Activated naive CD8-positive, alpha-beta T cell treated with anti-CD3 and anti-CD28 coated beads, Interleukin-2, amount 10 ng/mL, durations not matched to agents 7 days and 5 days (primary cell): ENCODE measurements around the gene ABCA3. TPM values are rescaled to one million over a fixed set of nuclear protein-coding genes. Genes with fewer than 3 reads are reported as not detected.
A peak's percentile ranks its signal among the peaks of the same experiment; 100 is the strongest.

Source experiments
- ATAC-seq: fragments of 150-1000 bp; cut with Tn5 transposase; one replicate; pipeline ENCODE4 v1.10.0; 2021; ENCODE audit warnings: low read depth, moderate library complexity
- POLR2A ChIA-PET: fragments of 350-600 bp; sonication (Branson Sonifier 250); formaldehyde crosslinking; loops from one replicate; lab custom pipeline; 2021; ENCODE audit warnings: antibody characterized with exemption; lab: Charles Lee
- DNase-seq: peaks from one replicate; pipeline ENCODE4 v3.0.0; 2021
- H3K27ac Mint-ChIP-seq: one replicate; pipeline ENCODE4 v1.8.0; 2022; ENCODE audit warnings: mild to moderate bottlenecking, mixed read lengths
- H3K27me3 Mint-ChIP-seq: one replicate; pipeline ENCODE4 v1.8.0; 2022; ENCODE audit warnings: mild to moderate bottlenecking, moderate library complexity, mixed read lengths
- H3K36me3 Mint-ChIP-seq: one replicate; pipeline ENCODE4 v1.8.0; 2021; ENCODE audit warnings: mild to moderate bottlenecking, mixed read lengths
- H3K4me1 Mint-ChIP-seq: one replicate; pipeline ENCODE4 v1.8.0; 2021; ENCODE audit warnings: mixed read lengths
- H3K4me3 Mint-ChIP-seq: one replicate; pipeline ENCODE4 v1.8.0; 2022; ENCODE audit warnings: mild to moderate bottlenecking, moderate library complexity, mixed read lengths
- H3K9me3 Mint-ChIP-seq: one replicate; pipeline ENCODE4 v1.8.0; 2021; ENCODE audit warnings: mixed read lengths
- total RNA-seq, 2 experiments: library from RNA; stranded (reverse); gene quantifications; one replicate each; pipeline ENCODE4 v1.2.3, GENCODE V29; 2021

Gene ABCA3
- total RNA-seq, 2 experiments from 2014 or later = 7.8 to 8.3 TPM

- no peak for ATAC-seq
- POLR2A ChIA-PET = no interaction called here
- H3K36me3 Mint-ChIP-seq = no peaks in the 10 kb centered on the region
These were observed 26.3 kb upstream of the ABCA3 start for GRCh38 chr16:2366660-2367309.

DNA sequence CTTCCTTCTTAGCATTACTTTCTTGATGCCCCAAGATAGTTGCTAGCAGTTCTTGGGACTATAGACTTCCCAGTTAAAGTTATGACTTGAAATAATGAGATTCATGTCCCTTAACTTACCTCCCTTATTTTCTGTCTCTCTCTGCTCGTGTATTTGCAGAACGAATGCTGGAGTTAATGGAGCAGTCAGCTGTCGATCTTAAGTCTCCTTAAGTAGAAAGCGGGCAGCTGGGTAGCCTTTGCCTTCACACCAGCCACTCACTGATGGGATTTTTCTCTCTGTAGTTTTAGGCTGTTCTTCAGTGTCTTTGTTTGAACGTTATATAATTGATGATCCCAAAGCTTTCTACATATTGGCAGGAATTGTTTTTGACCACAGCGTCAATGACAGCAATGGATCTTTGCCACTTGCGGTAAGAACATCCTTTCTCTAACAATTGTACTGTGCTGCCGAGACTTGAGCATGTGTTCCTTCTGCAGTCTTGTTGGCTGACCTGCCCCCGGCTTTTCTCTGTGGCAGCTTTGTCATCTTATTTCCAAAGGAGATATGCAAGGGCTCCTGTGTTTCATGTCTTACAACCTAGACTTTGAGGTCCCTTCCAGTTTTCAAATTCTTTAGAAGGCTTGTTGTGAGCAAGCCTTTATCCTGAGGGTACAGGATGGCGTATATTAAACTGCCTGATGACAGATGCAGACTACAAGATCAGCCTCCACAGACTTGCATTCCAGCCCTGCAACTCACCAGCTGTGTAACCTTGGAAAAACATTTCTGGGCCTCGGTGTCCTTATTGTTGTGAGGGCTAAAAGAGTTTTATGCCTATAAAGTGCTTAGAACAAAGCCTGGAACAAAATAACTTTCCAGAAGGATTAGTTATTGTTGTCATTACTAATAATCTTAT, 25.1 kb upstream of the ABCA3 start:
- Mint-ChIP-seq H3K27ac (no peak overlapping the region), H3K4me1 (no peaks in the 10 kb centered on the region), H3K4me3 (no peak overlapping the region), H3K9me3 (no peaks in the 10 kb centered on the region), H3K36me3 (no peaks in the 10 kb centered on the region), H3K27me3 (peaks cover 46% of the 10 kb centered on the region)
- no peak for ATAC-seq
- no peak for DNase-seq
- POLR2A ChIA-PET = no interaction called here

More at GRCh38 chr16:2366660-2367309, 26.3 kb upstream of the ABCA3 start:
- Mint-ChIP-seq H3K27me3 (peaks cover 45% of the 10 kb centered on the region), H3K4me1 (no peaks in the 10 kb centered on the region), H3K27ac (no peak overlapping the region), H3K4me3 (no peak overlapping the region), H3K9me3 (no peaks in the 10 kb centered on the region)
- no peak for DNase-seq

GRCh38 chr16:2364638-2365210, 24.2 kb upstream of the ABCA3 start:
- Mint-ChIP-seq H3K27me3 (peaks cover 47% of the 10 kb centered on the region), H3K4me3 (no peak overlapping the region), H3K9me3 (no peaks in the 10 kb centered on the region), H3K27ac (no peak overlapping the region), H3K36me3 (no peaks in the 10 kb centered on the region), H3K4me1 (no peaks in the 10 kb centered on the region)
- DNase-seq = no peak
- POLR2A ChIA-PET = no interaction called here
- no peak for ATAC-seq

DNA sequence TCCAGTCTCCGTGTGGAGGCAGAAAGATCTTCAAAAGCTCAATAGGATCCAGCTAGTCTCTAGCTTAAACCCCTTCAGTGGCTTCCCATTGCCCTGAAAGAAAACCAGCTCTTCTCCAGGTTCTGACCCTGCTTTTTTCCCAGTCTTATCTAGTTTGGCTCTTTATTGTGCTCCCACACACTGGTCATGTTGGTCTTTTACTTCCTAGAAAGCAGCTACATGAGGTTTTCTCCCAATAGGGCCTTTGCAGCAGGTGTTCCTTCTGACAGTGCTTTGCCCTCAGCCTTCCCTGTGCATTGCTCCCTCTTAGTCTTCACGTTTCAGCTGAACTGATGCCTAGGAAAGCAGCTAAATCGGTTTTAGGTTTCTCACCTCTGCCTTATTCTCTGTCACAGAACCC, 21.7 kb upstream of the ABCA3 start:
- Mint-ChIP-seq H3K4me3 (no peak overlapping the region), H3K36me3 (no peaks in the 10 kb centered on the region), H3K9me3 (no peaks in the 10 kb centered on the region), H3K27ac (no peak overlapping the region), H3K4me1 (no peaks in the 10 kb centered on the region), H3K27me3 (peaks cover 62% of the 10 kb centered on the region)
- no peak for ATAC-seq
- no peak for DNase-seq
- POLR2A ChIA-PET = no interaction called here

DNA sequence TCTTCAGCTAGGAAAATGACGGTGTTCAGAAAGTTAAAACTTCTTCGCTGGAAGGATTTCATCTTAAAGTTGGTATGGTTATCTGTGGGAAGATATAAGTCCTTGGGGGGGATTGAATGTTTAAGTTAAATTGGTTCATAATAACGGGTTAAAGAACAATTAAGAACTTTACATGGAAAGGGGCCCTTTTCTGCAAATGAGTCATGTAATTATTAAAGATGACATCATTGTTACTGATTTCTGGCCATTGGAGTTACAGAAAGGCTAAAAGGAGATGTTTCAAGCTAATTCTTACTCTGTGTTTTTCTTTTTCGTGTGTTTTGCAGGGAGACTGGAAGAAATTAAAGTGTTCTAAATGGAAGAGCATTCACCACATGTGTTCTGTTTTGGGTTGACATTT, 20.6 kb upstream of the ABCA3 start:
- no peaks in the 10 kb centered on the region for H3K36me3 Mint-ChIP-seq
- H3K4me1 Mint-ChIP-seq = no peaks in the 10 kb centered on the region
- no peaks in the 10 kb centered on the region for H3K9me3 Mint-ChIP-seq
- DNase-seq (no peak), ATAC-seq (no peak)
- POLR2A ChIA-PET = no interaction called here
- no peak overlapping the region for H3K4me3 Mint-ChIP-seq
- H3K27ac Mint-ChIP-seq = no peak overlapping the region
- H3K27me3 Mint-ChIP-seq = peaks cover 63% of the 10 kb centered on the region

DNA sequence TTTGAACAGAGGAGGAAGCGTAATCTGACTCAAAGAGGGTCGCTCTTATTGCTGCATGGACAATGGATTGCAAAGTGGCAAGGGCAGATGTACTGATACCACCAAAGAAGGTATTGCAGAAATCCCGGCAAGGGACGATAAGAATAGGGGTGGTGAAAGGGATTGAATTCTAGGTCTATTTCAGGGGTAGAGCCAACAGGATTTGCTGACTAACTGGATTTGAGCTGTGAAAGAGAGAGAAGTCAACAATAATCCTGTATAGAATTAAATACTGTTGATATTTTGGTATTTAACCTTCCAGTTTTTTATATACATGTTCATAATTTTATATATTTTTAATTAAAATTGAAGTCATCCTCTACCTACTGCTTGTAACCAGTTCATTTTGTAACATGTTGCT, 19.4 kb upstream of the ABCA3 start:
- H3K27me3 Mint-ChIP-seq = peaks cover 62% of the 10 kb centered on the region
- no peak for DNase-seq

GRCh38 chr16:2358811-2359210, 18.3 kb upstream of the ABCA3 start:
- no peaks in the 10 kb centered on the region for H3K36me3 Mint-ChIP-seq
- H3K27me3 Mint-ChIP-seq = peaks cover 64% of the 10 kb centered on the region
- H3K4me1 Mint-ChIP-seq = no peaks in the 10 kb centered on the region
- no peak overlapping the region for H3K4me3 Mint-ChIP-seq
- H3K9me3 Mint-ChIP-seq = no peaks in the 10 kb centered on the region
- ATAC-seq (no peak), DNase-seq (no peak)
- POLR2A ChIA-PET = no interaction called here
- no peak overlapping the region for H3K27ac Mint-ChIP-seq

More for the DNA sequence above, 19.4 kb upstream of the ABCA3 start:
- Mint-ChIP-seq H3K4me1 (no peaks in the 10 kb centered on the region), H3K9me3 (no peaks in the 10 kb centered on the region), H3K4me3 (no peak overlapping the region), H3K27ac (no peak overlapping the region), H3K36me3 (no peaks in the 10 kb centered on the region)
- POLR2A ChIA-PET = no interaction called here
- no peak for ATAC-seq

- Mint-ChIP-seq H3K4me3 (no peak overlapping the region), H3K4me1 (no peaks in the 10 kb centered on the region), H3K9me3 (no peaks in the 10 kb centered on the region), H3K27ac (no peak overlapping the region), H3K36me3 (no peaks in the 10 kb centered on the region), H3K27me3 (peaks cover 71% of the 10 kb centered on the region)
- ATAC-seq (no peak), DNase-seq (no peak)
- POLR2A ChIA-PET = no interaction called here
These were observed 16.8 kb upstream of the ABCA3 start for GRCh38 chr16:2357331-2357730.

DNA sequence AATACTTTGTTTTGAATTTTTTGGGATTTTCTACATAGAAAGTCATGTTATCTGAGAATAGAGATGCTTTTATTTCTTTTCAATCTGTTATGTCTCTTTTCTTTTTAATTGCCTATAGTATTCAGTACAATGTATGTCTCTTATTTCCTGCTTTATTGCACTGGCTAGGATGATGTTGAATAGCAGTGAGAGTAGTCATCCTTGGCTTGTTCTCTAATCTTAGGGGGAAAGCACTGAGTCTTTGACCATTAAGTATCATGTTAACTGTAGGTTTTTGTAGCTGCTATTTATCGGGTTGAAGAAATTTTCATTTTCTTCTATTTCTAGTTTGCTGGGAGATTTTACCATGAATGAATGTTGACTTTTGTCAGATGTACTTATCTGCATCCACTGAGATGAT, 10.0 kb upstream of the ABCA3 start:
- Mint-ChIP-seq H3K27me3 (peaks cover 58% of the 10 kb centered on the region), H3K27ac (no peak overlapping the region), H3K4me1 (no peaks in the 10 kb centered on the region), H3K9me3 (no peaks in the 10 kb centered on the region), H3K4me3 (no peak overlapping the region), H3K36me3 (no peaks in the 10 kb centered on the region)
- ATAC-seq = no peak
- POLR2A ChIA-PET = no interaction called here
- no peak for DNase-seq

GRCh38 chr16:2343211-2343610, 2.7 kb upstream of the ABCA3 start:
- H3K36me3 Mint-ChIP-seq = no peaks in the 10 kb centered on the region
- no peak overlapping the region for H3K27ac Mint-ChIP-seq
- no peaks in the 10 kb centered on the region for H3K9me3 Mint-ChIP-seq
- POLR2A ChIA-PET = no interaction called here
- DNase-seq = no peak
- ATAC-seq = no peak
- H3K4me3 Mint-ChIP-seq = no peak overlapping the region
- peaks cover 47% of the 10 kb centered on the region for H3K27me3 Mint-ChIP-seq
- H3K4me1 Mint-ChIP-seq = peaks cover 12% of the 10 kb centered on the region

GRCh38 chr16:2341456-2342447, 1.2 kb upstream of the ABCA3 start:
- no peak overlapping the region for H3K27ac Mint-ChIP-seq
- H3K4me3 Mint-ChIP-seq = no peak overlapping the region
- peaks cover 44% of the 10 kb centered on the region for H3K27me3 Mint-ChIP-seq
- POLR2A ChIA-PET = no interaction called here
- H3K36me3 Mint-ChIP-seq = no peaks in the 10 kb centered on the region
- peaks cover 15% of the 10 kb centered on the region for H3K4me1 Mint-ChIP-seq
- DNase-seq = no peak
- no peak for ATAC-seq
- H3K9me3 Mint-ChIP-seq = no peaks in the 10 kb centered on the region

GRCh38 chr16:2339521-2340484, 725 bp downstream of the ABCA3 start:
- DNase-seq = peak; percentile 75
- ATAC-seq = peak; percentile 38
- Mint-ChIP-seq H3K27me3 (peaks cover 37% of the 10 kb centered on the region), H3K4me1 (peaks cover 21% of the 10 kb centered on the region), H3K36me3 (no peaks in the 10 kb centered on the region), H3K9me3 (no peaks in the 10 kb centered on the region), H3K27ac (no peak overlapping the region), H3K4me3 (peak overlapping the region; percentile 82)
- POLR2A ChIA-PET = interaction anchor here (0.5 to 1.4 kb wide), 6 partner anchors 71 to 1064 kb away, joined by 3 to 6 read pairs (median 4); partner anchors contain the start of genes AMDHD2, CCNF and TBC1D24
